GM23248 (cell line): ENCODE measurements around the gene DDR1.

Experiments used
- EZH2 ChIP-seq: fragments of 200-600 bp; sonication (generic); IDR thresholded peaks from 2 replicates; pipeline ENCODE4 v1.6.1; 2018; ENCODE audit warnings: antibody characterized with exemption, mild to moderate bottlenecking; ENCODE audit not compliant: insufficient read depth, poor library complexity, severe bottlenecking
- EZH2phosphoT487 ChIP-seq: fragments of 200-600 bp; sonication (generic); IDR thresholded peaks from 2 replicates; pipeline ENCODE4 v1.6.1; 2018; ENCODE audit warnings: antibody characterized with exemption, moderate library complexity, mild to moderate bottlenecking, low read depth; ENCODE audit not compliant: insufficient read depth

DNA sequence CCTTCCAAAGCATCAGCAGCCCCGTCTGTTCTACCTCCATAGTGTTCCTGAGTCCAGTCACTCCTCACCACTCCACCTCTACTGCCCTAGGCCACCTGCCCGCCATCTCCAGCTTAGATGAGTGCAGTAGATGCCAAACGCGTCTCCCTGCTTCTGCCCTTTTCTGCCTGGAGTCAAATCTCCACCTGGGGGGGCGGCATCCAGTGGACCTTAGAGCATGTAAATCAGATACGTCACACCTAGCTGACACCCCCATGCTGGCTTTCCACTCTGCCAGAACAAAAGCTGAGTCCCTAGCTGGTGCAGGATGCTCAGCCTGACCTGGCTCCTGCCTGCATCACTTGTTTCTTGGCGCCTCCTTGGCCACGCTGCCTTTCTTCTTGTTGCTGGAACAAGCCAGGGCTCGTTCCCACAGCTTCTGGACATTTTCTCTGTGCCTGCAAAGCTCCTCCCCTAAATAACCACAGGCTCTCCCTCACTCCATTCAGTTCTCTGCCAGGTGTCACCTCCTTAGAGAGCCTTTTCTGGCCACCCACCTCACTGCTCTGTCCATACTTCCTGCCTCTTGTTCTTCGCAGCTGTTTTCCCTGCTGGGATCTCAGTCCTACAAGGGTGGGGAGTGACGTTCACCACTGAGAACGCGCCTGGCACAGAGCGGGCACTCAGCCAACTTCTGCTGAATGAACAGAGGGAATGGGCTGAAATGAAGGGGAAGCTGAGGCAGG is 5.8 kb downstream of the DDR1 start:
- TF ChIP-seq EZH2 (no peak), EZH2phosphoT487 (no peak)
